DMS79 treated with DMSO at 0.1 percent for 48 hours (cell line): Measurements from ENCODE around the gene EIF5AL1.
A peak's percentile ranks its signal among the peaks of the same experiment; 100 is the strongest.
"Not testable (repeated sequence)": the region's sequence is repeated elsewhere in the genome, so short reads cannot be mapped to it uniquely, and the experiment has no call there.

Experiments used
- DNase-seq: peaks from one replicate; lab custom pipeline; 2025; lab: John Stamatoyannopoulos, UW

The EIF5AL1 gene

DNA sequence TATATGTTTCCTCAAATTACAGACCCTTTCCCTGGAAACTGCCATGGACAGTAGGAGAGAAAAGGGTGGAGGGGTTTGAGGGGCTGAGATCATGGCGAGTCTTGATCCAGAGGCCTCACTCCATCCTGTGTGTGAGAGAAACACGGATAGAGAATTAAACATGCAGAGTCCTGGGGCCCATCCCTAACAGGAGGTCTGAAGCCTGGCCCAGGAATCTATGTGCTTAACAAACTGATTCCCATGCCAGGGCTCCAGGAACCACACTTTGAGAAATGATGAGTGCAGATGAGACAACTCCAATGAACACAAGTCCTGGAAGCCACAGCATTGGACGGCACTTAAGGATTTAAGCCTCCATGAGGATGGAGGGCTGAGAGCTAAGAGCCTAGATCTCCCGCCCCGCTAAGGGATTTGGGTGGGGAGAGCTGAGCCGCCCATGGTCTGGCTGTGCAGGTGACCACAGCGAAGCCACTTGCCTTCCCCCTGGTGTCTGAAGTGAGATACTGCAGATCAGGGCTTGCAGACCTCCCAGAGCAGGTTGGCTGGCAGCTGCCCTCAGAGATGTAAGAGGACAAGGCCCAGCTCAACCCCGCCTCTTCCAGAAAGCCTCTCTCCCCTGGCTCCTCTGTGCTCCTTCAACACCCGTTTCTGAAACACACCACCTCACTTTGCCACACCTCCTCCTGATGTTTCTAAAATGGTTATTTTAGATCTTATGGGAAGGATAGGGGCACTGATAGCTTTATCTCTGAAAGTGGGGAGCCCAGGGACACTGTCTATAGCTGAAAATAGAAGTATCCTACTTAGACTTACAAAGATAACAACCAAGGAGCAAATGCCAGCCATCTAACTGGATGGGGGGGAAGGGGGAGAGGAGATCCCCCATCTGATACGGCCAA is 24.8 kb upstream of the EIF5AL1 start:
- DNase-seq, result no peak

DNA sequence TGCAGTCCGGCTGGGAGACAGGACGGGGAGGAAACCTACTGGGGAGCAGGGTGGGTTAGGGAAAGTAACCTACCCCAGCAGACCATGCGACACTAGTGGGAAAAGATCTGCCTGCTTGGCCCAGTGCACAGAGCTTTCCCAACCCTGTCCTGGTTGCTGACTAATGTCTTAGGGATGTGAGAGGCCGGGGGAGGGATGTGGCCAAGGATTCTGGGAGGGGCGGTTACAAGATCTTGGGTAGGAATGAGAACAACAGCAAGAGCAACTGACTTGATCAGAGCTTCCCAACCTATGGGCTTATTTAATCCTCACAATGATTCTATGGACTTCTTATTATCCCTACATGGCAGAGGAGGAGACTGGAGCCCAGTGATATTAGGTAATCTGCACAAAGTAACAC is 24.0 kb upstream of the EIF5AL1 start:
- DNase-seq, result no peak

DNA sequence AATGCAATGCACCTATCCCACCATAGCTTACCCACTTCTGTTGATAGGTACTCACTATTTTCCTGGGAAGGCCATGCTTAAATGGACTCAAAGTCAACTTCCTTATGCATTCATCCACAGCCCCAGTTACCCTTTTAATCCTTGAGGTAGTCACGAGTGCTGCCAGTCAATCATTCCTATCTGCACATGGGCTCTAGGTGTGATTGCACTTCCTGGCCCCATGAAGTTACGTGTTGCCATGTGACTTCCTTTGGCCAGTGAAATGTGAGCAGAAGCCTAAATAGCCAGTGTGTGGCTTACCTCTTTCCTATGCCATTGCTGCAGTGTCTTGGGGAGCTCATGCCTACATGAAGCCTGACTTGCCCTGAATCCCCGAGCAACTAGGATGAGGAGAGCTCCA is 23.5 kb upstream of the EIF5AL1 start:
- no peak for DNase-seq

DNA sequence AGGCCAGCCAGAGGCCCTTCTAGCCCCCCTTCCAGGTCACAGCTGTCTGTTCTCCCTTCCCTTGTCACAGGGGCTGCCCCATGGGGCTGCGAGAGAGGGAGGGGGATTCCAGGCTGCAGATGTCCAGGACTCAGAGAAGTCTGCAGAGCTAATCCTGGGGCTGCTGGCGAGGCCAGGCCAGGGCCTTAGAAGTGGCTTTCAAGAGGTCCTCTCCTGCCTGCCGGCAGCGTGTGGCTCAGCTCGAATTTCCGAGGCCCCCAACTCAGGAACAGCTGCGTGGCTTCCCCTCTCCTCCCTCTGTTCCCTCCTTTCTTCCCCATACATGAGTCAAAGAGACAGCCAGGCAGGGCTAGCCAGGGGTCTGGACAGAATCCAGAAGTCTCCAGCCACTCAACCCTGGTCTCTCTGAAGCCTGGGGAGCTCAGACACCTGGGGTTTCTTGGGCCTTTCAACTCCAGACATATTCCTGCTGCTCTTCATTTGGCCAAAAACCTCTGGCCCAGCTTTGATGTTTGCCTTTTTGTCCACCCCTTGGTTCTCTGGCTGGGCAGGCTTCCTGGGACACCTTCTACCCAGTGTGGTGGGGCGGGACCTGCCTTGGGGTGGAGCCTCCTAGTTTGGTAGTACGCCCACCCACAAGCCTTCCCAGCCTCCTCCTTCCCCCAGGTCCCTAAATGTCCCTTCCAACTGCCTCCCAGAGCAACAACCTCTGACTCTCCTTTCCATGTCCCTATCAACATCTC is 21.8 kb upstream of the EIF5AL1 start:
- peak; percentile 13 for DNase-seq

DNA sequence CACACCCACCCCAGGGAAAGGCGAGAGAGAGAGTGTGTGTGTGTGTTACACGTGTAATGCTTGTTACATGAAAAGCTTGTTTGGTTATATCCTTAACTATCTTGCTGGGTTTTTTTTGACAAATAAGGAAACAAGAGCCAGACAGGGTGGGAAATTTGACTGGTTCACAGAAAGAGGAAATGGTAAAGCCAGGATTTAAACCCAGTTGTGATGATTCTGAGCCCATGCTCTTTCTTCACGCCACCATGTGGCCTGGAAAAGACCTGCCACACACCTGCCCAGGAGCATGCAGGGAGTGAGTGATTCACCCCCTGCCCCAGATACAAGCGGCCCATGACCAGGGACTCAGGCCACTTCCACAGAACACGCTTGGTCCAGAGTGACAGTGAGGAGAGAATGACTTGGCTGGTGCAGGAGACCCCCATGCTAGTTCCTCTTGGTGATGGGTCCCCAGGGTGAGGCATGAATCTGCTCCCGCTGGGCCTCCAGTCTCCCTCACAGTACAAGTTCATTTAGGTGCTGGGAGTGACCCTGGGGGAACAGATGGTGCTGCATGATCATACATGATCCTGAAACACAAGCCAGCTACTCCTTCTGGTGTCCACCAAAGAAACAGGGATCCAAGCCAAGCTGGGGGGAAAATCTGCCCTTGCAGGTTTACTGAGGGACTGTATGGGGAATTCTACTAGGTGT is 21.0 kb upstream of the EIF5AL1 start:
- no peak for DNase-seq

DNA sequence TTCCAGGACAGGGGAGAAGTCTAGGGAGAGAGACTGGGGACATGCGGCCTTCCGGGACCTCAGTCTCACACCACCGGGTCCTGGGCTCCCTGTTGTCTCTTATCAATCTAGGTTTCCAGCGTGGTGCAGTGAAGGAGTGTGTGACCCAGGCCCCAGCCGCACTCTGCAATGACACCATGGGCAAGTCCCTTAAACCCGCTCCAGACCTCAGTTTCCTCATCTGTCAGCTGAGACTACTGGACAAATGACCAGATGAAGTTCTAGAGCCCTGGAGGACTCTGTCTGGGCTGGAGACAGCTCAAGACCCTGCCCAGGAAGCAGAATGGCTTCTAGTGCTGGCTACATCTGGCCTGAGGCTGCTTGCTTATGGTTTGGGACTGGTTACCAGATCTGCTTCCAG is 20.1 kb upstream of the EIF5AL1 start:
- no peak for DNase-seq

DNA sequence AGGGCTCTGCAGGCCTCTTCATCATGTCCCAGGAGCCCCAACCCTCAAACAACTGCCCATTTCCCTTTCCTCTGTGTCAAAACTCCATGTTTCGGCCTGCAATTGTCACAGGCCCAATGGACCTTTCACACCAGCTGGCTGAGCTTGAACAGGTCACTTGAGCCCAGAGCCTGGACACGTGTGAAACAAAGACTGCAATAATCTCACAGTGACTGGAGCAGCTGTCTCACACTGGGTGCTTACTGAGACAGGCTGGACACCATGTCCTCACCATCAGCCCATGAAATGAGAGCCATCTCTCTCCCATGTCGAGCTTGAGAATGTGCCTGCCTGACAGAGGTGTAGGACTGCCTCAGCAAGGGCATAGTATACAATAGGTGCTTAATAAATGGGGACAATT is 19.5 kb upstream of the EIF5AL1 start:
- no peak for DNase-seq

DNA sequence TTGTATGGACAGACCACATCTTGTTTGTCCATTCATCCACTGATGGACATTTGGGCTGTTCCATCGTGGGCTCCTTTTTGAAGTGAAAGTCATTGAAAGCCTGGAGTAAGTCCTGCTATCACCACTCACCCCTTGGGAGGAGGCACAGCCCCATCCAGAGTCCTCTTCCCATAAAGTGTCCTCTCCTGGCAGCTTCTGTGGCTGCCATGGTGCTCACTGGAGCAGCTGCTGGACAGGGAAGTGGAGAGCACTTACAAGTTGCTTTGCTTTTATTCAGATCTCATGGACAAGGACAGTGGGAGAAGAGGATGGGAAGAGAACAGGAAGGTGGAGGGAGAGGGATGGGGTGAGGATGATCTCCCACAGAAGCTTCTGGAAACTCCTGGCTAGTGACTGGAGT is 18.5 kb upstream of the EIF5AL1 start:
- DNase-seq, result no peak

DNA sequence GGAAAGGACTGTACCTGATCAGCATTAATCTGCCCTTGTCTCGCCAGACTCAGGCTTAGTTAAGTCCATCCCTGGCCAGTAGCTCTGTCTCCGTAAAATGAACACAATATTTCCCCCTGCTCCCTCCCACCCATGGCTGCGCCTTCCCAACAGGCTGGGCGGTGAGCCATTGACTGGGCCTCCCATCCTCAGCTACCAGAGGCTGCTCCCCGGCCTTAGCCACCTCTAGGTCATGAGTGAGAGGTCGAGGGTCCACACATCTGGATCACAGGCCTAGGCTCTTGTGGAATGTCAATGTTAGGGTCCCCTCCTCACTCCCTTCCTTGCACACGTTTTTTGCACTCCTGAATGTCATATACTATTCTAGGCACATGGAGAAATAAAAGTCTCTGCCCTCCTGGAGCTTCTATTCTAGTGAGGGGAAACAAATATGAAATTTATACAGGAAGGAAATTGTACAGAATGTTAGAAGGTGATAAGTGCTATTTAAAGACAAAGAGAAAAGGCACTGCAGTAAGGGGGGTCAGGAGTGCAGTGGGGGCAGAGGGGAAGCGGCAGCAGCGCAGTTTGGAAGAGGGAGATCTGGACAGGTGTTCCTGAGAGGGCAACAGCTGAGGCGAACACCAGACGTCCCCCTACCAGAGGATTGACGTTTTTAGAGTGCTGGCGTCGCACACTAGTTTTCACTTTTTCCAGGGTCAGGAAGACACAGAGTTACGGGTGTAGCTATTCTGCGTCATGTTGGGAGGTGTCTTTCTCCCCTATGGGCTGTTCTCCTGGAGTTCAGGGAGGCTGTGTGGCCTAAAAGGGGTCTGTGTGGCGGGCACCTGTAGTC is 17.2 kb upstream of the EIF5AL1 start:
- DNase-seq, result no peak

DNA sequence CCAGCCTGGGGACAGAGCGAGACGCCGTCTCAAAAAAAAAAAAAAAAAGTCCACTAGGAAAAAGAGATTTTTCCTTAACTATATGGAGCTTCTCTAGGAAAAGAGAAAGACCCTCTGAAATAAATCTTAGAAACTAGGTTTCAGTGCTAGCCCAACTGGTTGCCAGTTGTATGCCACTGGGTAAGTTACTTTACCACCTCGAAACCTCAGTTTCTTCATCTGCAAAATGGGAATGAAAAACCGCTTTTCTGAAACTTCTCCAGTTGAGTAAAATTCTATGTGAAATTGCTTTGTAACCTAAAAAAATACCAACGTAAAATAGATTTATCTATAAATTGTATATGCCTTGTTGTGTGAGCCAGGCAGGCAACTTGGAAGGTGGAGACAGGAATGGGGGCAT is 16.5 kb upstream of the EIF5AL1 start:
- DNase-seq, result no peak

DNA sequence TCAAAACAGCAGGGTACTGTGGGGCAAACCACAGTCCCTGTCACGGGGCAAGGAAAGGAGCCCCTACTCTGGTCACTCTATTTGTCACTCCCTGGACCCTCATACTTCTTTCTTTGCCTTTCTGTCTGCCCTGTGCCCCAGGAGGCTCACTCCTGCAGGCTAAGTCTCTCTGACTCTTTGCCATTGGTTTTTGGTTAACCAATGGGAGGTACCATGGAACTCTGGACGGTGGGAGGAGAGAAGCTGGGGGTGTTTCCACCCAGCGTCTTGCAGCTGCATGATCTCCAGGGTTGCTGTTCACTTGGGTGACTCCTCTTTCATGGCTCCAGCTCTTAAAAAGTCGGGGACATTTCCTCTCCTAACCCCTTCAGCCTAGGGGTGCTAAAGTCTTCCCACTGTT is 15.4 kb upstream of the EIF5AL1 start:
- DNase-seq, result no peak

DNA sequence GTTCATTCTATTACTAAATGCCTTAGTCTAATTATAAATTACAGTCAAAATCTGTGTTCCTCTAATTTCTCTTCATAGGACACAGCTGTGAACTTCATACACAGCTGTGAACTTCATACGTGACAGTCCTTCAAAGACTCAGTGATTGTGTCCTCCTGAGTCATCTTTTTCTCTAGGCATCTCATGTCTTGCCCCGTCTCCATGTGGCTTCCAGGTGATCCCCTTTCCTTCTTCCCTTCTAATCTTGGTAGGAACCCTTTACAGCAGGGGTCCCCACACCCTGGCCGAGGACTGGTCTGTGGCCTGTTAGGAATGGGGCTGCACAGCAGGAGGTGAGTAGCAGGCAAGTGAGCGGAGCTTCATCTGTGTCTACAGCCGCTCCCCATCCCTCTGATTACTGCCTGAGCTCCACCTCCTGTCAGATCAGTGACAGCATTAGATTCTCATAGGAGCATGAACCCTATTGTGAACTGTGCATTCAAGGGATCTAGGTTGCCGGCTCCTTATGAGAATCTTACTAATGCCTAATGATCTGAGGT is 14.0 kb upstream of the EIF5AL1 start:
- DNase-seq, result no peak

DNA sequence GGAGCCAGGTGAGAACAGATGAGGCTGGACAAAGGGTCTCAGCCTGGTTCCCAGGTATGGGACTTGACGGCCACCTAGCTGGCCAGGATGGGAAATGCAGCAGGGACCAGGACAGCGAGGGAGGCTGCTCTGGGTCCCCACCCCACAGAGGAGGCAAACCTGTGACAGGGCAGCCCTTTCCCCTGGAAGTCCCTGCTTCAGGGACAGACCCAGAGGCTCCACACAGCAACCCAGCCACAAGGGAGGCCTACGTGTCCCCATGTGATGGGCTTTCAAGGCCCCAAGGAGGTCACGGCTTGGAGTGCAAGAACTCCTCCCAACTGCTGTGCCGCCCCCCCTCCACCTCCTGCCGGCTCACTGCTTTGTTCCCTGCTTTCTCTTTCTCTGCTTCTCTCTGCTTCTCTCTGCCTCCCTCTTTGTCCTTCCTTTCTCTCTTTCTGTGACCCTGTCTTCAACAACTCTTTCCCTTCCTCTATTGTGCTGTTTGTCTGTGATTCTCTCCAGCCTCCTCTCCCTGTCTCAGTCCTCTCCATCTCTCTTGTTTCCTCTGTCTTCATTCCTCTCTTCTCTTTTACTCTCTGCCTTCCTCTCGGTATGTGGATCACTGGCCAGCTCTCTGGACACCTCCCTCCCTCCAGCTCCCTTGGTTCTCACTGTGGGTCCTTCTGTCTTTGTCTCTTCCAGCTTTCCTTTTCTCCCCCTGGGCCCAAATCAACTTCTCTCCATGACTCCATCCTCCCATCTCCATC is 9.6 kb upstream of the EIF5AL1 start:
- no peak for DNase-seq

DNA sequence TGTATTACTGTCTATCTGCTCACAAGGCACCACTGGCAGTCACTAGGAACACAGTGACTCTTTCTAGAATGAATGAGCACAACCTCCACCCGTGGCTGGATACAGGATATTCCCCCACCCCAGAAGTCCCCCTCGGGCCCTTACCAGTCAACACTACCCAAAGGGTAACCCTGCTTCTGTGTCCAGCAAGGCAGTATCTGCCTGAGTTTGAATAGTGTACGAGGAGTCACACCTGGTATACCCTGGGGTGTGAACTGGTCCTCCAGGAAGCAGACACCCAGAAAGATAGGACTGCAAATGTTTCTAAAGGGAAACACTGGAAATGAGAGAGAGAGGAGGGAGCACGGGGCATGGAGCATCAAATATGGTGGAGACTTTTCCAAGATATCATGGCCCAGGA is 8.5 kb upstream of the EIF5AL1 start:
- not testable (repeated sequence) for DNase-seq

DNA sequence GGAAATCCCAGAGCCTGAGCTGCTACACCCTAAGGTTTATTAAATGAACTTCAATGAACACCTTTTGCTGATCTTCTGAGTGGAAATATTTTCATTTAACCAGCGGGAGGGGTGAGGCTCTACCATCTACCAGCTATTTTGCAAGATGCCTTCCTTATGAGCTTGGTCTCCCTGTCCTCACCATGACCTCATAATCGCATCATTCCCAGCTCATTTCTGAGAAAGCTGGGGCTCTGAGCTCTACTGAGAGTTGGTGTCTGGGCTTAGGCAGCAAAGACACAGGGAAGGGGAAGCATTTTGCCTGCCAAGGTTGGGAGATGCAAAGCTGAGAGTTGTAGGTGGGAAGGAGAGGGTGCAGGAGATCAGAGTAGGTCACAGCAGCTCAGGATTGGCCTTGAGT is 7.8 kb upstream of the EIF5AL1 start:
- DNase-seq, result not testable (repeated sequence)

DNA sequence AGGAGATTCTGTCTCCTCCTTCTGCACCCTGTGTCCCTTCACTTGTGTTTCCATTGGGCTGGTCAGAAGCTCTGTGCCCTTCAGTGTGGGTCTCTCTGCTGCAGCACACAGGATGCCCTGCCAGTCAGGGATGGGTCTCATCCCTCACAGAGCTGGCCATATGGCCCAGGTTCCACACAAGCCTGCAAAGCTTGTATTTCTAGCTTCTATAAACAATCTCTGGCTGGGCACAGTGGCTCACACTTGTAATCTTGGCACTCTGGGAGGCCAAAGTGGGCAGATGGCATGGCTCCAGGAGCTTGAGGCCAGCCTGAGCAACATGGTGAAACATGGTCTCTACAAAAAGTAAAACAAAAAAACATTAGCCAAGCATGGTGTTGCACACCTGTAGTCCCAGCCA is 7.0 kb upstream of the EIF5AL1 start:
- DNase-seq, result not testable (repeated sequence)

DNA sequence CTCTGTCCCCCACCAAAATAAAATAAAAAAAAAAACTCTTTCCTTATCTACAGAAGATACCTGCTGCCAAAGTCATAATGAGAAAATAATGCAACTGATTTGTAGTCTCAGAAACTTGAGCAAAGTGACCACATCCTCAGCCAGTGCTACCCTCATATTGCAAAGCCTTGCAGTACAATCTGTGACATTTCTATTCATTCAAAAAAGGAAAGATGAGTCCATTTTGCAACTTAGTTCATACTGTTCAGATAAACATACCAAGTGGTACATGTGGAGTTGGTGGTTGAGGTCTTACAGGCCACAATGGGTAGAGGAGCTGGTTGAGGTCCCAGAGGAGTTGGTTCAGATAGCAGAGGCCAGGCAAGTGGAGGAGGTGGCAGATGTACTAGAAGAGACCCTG is 6.5 kb upstream of the EIF5AL1 start:
- DNase-seq, result no peak

DNA sequence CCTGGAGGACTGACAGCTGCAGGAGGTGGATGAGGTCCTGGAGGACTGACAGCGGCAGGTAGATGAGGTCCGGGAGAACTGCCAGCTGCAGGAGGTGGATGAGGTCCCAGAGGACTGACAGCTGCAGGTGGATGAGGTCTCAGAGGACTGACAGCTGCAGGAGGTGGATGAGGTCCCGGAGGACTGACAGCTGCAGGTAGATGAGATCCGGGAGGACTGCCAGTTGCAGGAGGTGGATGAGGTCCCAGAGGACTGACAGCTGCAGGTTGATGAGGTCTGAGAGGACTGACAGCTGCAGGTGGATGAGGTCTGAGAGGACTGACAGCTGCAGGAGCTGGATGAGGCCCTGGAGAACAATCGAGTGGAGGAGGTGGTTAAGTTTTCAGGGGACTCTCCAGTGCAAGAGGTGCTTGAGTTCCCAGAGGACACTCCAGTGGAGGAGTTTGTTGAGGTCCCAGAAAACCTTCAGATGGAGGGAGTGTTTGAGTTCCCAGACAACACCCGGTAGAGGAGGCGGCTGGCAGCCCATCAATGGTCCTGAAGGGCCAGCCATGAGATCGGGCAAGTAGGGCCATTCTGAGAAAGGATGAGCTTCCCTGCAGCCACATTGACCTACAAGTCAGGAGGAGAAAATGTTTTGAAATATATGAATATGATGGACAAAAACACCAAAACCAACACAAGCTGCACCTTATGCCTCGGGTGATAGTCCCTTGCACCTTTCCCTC is 4.7 kb upstream of the EIF5AL1 start:
- DNase-seq, result peak; percentile 15

DNA sequence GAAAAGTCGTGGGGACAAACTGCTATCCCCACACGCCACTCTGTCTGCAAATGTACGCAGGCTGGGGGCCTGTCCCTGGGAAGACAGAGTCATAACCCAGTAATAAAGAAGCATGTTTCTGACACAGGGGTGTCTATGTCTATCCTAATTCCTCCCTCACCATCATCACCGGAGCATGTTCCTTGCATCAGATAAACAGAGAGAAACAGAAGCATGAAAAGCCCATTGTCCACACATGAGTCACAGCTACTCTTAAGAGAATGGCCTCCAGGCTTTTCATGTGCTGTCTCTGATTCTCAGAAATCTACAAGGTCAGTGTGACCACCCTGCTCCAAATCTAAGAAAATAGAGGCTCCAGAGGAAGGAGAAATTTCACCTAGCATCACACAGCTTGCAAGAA is 4.1 kb upstream of the EIF5AL1 start:
- DNase-seq, result not testable (repeated sequence)

DNA sequence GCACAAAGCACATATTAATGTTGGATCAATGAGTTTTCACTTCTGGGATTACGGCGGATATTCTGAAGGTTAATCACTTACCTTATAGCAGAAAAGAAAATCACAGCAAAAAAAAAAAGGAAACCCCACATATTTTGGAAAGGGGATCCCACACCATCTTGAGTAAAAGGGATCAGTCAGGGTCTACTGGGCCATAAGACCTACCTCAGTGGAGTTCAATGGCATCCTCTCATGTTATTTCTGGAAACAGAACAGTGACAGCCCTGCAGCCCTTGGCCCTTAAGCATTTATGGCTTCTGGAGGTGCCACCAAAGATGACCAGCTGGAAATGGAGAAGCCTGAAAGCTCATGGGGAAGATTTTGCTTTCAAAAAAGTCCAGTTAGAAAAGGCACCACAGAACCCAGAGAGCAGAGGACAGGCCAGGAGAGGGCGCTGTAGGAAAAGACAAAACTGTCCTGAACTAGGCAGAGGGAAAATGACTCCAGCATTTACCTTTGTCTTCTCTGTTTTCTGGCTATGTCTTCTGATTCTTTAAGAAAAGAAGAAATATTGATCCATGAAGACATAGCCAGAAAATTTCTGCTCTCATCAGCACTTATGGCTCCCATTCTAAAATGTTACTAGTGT is 2.9 kb upstream of the EIF5AL1 start:
- not testable (repeated sequence) for DNase-seq
